HCT116 (cell line): ENCODE data around the gene SEMA6D. TPM values are rescaled to one million over a fixed set of nuclear protein-coding genes. Genes with fewer than 3 reads are reported as not detected.

Experiments
- ATAC-seq: fragments of 200-7000 bp; cut with Tn5 transposase; 2 replicates; pipeline ENCODE4 v1.9.1; 2020; ENCODE audit warnings: mild to moderate bottlenecking, moderate library complexity
- BruUV-seq: library from RNA; stranded (reverse); fragments of 400-500 nt; replicated peaks from 2 replicates; lab custom pipeline; 2021; lab: Mats Ljungman, UMichigan
- CTCF ChIA-PET: fragments of 300-600 bp; sonication (Branson Sonifier 250); formaldehyde crosslinking; loops from one replicate; lab custom pipeline; 2021; ENCODE audit warnings: antibody characterized with exemption; lab: Charles Lee
- POLR2A ChIA-PET: fragments of 300-600, 350-600 bp; sonication (Branson Sonifier 250); formaldehyde crosslinking; loops from one replicate; lab custom pipeline; 2021; ENCODE audit warnings: antibody characterized with exemption; lab: Charles Lee
- RAD21 ChIA-PET, 2 experiments: fragments of 300-600 bp; sonication (Branson Sonifier 250); formaldehyde crosslinking; loops; one replicate each; lab custom pipeline; 2023; ENCODE audit warnings: low total read pairs in 2 of 2; ENCODE audit not compliant: uncharacterized antibody in 2 of 2, unreplicated experiment in 2 of 2, low non-redundant PET in 1 of 2; lab: Charles Lee
- DNase-seq: peaks from one replicate; pipeline ENCODE4 v3.0.0-alpha.2; 2010; ENCODE audit warnings: low read depth, low spot score
- H2AFZ ChIP-seq: fragments of 200-600 bp; shearing (Covaris generic), sonication (generic); 2 replicates; pipeline ENCODE4 v1.6.1; 2017; ENCODE audit warnings: low read depth, mixed run types, mixed read lengths, antibody characterized with exemption, low read length; ENCODE audit not compliant: poor library complexity, severe bottlenecking
- H3K27ac ChIP-seq: 2 replicates; pipeline ENCODE4 v1.5.1; 2012; ENCODE audit warnings: low read depth, low read length
- H3K27me3 ChIP-seq: fragments of 200-600 bp; sonication (generic); 2 replicates; pipeline ENCODE4 v1.6.1; 2016; ENCODE audit warnings: mixed run types, low read length, mixed read lengths; ENCODE audit not compliant: insufficient read depth
- H3K36me3 ChIP-seq, 2 experiments: fragments of 200-500 bp in 1 of 2; fragments of 200-600 bp in 1 of 2; sonication (Bioruptor generic) in 1 of 2; sonication (generic) in 1 of 2; 2 replicates each; pipeline versions ENCODE4 v1.5.1 to v1.6.1; 2014 to 2016; ENCODE audit warnings: low read length in 2 of 2, inconsistent platforms in 1 of 2, mixed read lengths in 1 of 2, mixed run types in 1 of 2; ENCODE audit not compliant: insufficient read depth in 2 of 2, control insufficient read depth in 1 of 2
- H3K4me1 ChIP-seq, 2 experiments: fragments of 200-600 bp in 1 of 2; sonication (generic) in 1 of 2; 2 replicates each; pipeline versions ENCODE4 v1.5.1 to v1.6.1; 2012 to 2017; ENCODE audit warnings: low read length in 2 of 2, inconsistent platforms in 1 of 2, mild to moderate bottlenecking in 1 of 2, mixed read lengths in 1 of 2, mixed run types in 1 of 2, moderate library complexity in 1 of 2; ENCODE audit not compliant: insufficient read depth in 2 of 2, control insufficient read depth in 1 of 2
- H3K4me2 ChIP-seq: fragments of 200-600 bp; sonication (generic); 2 replicates; pipeline ENCODE4 v1.6.1; 2017; ENCODE audit warnings: mixed run types, low read length, mixed read lengths
- H3K4me3 ChIP-seq, 2 experiments: fragments of 200-600 bp in 1 of 2; sonication (generic) in 1 of 2; replicated peaks in 1 of 2; 2 replicates each; pipeline ENCODE4 v1.5.1; 2011 to 2016; ENCODE audit warnings: low read length in 2 of 2, control low read depth in 1 of 2, low read depth in 1 of 2, mild to moderate bottlenecking in 1 of 2, mixed read lengths in 1 of 2, mixed run types in 1 of 2
- H3K79me2 ChIP-seq: fragments of 200-600 bp; sonication (generic); 2 replicates; pipeline ENCODE4 v1.6.1; 2017; ENCODE audit warnings: mild to moderate bottlenecking, mixed run types, low read length, moderate library complexity, mixed read lengths; ENCODE audit not compliant: insufficient read depth
- H3K9ac ChIP-seq: fragments of 200-600 bp; sonication (generic); 2 replicates; pipeline ENCODE4 v1.6.1; 2016; ENCODE audit warnings: low read length, mixed read lengths
- H3K9me2 ChIP-seq: fragments of 200-600 bp; sonication (generic), shearing (Covaris generic); 2 replicates; pipeline ENCODE4 v1.6.1; 2017; ENCODE audit warnings: mixed run types, mild to moderate bottlenecking, moderate library complexity; ENCODE audit not compliant: insufficient read depth
- H3K9me3 ChIP-seq, 2 experiments: fragments of 200-500 bp in 1 of 2; fragments of 200-600 bp in 1 of 2; sonication (Bioruptor generic) in 1 of 2; sonication (generic) in 1 of 2; 2 replicates each; pipeline ENCODE4 v1.6.1; 2014 to 2017; ENCODE audit warnings: low read length in 2 of 2, mixed read lengths in 2 of 2, inconsistent platforms in 1 of 2, low read depth in 1 of 2, mild to moderate bottlenecking in 1 of 2, mixed run types in 1 of 2, moderate library complexity in 1 of 2; ENCODE audit not compliant: control insufficient read depth in 1 of 2, insufficient read depth in 1 of 2
- H4K20me1 ChIP-seq: fragments of 200-600 bp; sonication (generic), shearing (Covaris generic); 2 replicates; pipeline ENCODE4 v1.6.1; 2017; ENCODE audit warnings: mixed run types, mild to moderate bottlenecking, moderate library complexity; ENCODE audit not compliant: insufficient read depth
- CBX3 ChIP-seq: IDR thresholded peaks from 2 replicates; pipeline ENCODE4 v1.6.1; 2012; ENCODE audit warnings: low read depth
- CEBPB ChIP-seq: IDR thresholded peaks from 2 replicates; pipeline ENCODE4 v1.6.1; 2012; ENCODE audit warnings: low read depth
- SP1 ChIP-seq: IDR thresholded peaks from 2 replicates; pipeline ENCODE4 v1.6.1; 2012; ENCODE audit warnings: low read depth
- intact Hi-C: fragments of 100-400 bp; cut with micrococcal nuclease; formaldehyde crosslinking; loops from 2 replicates; pipeline ENCODE4 v1.10.0; 2022
- total RNA-seq: library from RNA; stranded (reverse); gene quantifications from one replicate; pipeline ENCODE4 v1.2.1, GENCODE V29; 2021; ENCODE audit not compliant: unreplicated experiment
- TF ChIP-seq, protein P1 (sequence below), 3 experiments: fragments of 200-600 bp in 1 of 3; sonication (generic) in 1 of 3; IDR thresholded peaks in 2 of 3; conservative IDR thresholded peaks in 1 of 3; 2 replicates each; pipeline ENCODE4 v1.5.1; 2012 to 2017; ENCODE audit warnings: low read depth in 2 of 3, low read length in 2 of 3, antibody characterized with exemption in 1 of 3, borderline replicate concordance in 1 of 3, control low read depth in 1 of 3, mild to moderate bottlenecking in 1 of 3, mixed read lengths in 1 of 3, mixed run types in 1 of 3, moderate library complexity in 1 of 3; ENCODE audit not compliant: insufficient read depth in 1 of 3
- TF ChIP-seq, protein P2 (sequence below): IDR thresholded peaks from 2 replicates; pipeline ENCODE4 v1.6.1; 2012; ENCODE audit warnings: low read depth

The SEMA6D gene
- total RNA-seq, 1 experiment from 2014 or later, result 0.02 TPM

DNA sequence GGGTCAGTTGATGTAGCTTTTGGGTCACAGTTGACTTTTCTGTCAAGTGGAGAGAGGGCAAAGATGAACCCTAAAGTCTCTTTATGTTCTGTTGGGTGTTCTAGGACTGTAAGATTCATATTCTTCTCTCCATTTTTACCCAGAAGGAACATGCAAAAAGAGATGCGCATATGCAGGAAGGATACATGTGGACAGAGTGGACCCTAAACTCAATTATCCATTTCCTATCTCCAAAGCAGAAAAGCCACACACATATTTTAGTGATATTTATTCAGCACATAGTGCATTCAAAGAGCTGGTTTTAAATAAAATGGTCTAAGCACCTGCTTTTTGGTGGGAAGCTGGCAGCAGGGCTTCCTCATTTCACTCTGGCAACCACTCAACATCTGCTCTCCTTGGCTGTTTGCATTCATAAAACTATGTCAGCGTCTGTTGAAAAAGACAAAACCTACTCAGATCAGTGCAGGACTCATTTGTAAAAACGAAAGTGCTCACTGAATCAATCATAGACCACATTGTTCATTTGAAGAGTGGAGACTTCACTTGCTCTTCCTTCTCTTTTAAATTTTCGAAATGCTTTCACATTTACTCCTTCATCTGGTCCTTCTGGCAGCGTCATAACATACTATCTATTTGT lies 96.6 kb downstream of the SEMA6D start:
- no peaks in the 10 kb centered on the region for H4K20me1 ChIP-seq
- H3K9me2 ChIP-seq, result no peaks in the 10 kb centered on the region
- H2AFZ ChIP-seq, result no peak overlapping the region
- no peak for TF ChIP-seq CBX3
- TF ChIP-seq, protein P1, sequence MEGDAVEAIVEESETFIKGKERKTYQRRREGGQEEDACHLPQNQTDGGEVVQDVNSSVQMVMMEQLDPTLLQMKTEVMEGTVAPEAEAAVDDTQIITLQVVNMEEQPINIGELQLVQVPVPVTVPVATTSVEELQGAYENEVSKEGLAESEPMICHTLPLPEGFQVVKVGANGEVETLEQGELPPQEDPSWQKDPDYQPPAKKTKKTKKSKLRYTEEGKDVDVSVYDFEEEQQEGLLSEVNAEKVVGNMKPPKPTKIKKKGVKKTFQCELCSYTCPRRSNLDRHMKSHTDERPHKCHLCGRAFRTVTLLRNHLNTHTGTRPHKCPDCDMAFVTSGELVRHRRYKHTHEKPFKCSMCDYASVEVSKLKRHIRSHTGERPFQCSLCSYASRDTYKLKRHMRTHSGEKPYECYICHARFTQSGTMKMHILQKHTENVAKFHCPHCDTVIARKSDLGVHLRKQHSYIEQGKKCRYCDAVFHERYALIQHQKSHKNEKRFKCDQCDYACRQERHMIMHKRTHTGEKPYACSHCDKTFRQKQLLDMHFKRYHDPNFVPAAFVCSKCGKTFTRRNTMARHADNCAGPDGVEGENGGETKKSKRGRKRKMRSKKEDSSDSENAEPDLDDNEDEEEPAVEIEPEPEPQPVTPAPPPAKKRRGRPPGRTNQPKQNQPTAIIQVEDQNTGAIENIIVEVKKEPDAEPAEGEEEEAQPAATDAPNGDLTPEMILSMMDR (IDR thresholded peaks at IDR 0.05 in 2 of 3, conservative IDR thresholded peaks at IDR 0.05 in 1 of 3; ENCODE audit: borderline replicate concordance in 1 of 3, insufficient read depth in 1 of 3, low read depth in 2 of 3, low read length in 2 of 3), result no peak
- no peak for TF ChIP-seq CEBPB
- TF ChIP-seq, protein P2, sequence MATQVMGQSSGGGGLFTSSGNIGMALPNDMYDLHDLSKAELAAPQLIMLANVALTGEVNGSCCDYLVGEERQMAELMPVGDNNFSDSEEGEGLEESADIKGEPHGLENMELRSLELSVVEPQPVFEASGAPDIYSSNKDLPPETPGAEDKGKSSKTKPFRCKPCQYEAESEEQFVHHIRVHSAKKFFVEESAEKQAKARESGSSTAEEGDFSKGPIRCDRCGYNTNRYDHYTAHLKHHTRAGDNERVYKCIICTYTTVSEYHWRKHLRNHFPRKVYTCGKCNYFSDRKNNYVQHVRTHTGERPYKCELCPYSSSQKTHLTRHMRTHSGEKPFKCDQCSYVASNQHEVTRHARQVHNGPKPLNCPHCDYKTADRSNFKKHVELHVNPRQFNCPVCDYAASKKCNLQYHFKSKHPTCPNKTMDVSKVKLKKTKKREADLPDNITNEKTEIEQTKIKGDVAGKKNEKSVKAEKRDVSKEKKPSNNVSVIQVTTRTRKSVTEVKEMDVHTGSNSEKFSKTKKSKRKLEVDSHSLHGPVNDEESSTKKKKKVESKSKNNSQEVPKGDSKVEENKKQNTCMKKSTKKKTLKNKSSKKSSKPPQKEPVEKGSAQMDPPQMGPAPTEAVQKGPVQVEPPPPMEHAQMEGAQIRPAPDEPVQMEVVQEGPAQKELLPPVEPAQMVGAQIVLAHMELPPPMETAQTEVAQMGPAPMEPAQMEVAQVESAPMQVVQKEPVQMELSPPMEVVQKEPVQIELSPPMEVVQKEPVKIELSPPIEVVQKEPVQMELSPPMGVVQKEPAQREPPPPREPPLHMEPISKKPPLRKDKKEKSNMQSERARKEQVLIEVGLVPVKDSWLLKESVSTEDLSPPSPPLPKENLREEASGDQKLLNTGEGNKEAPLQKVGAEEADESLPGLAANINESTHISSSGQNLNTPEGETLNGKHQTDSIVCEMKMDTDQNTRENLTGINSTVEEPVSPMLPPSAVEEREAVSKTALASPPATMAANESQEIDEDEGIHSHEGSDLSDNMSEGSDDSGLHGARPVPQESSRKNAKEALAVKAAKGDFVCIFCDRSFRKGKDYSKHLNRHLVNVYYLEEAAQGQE, result no peak
- TF ChIP-seq SP1, result no peak
- no peaks in the 10 kb centered on the region for H3K4me1 ChIP-seq
- RAD21 ChIA-PET, result no interaction called here
- peaks cover 11 to 19% of the 10 kb centered on the region in 2 experiments; a peak in 2 of 4 replicates for H3K9me3 ChIP-seq
- intact Hi-C loops, result no loop called here
- DNase-seq, result no peak
- no peaks in the 10 kb centered on the region for H3K27me3 ChIP-seq
- H3K4me2 ChIP-seq, result no peak overlapping the region
- H3K79me2 ChIP-seq, result no peaks in the 10 kb centered on the region
- H3K4me3 ChIP-seq, result no peak overlapping the region
- no TSS peak for BruUV-seq
- H3K36me3 ChIP-seq, result no peaks in the 10 kb centered on the region
- no peak for ATAC-seq
- no peak overlapping the region for H3K9ac ChIP-seq
- CTCF ChIA-PET, result no interaction called here
- no peak overlapping the region for H3K27ac ChIP-seq
- POLR2A ChIA-PET, result no interaction called here
